ENCODE measurements around the gene DPY19L1. TPM values are rescaled to one million over a fixed set of nuclear protein-coding genes. Genes with fewer than 3 reads are reported as not detected.
"Not testable (repeated sequence)": the region's sequence is repeated elsewhere in the genome, so short reads cannot be mapped to it uniquely, and the experiment has no call there.

DPY19L1 gene
- total RNA-seq, 1 donor from 2014 or later, result 46.4 TPM

DNA sequence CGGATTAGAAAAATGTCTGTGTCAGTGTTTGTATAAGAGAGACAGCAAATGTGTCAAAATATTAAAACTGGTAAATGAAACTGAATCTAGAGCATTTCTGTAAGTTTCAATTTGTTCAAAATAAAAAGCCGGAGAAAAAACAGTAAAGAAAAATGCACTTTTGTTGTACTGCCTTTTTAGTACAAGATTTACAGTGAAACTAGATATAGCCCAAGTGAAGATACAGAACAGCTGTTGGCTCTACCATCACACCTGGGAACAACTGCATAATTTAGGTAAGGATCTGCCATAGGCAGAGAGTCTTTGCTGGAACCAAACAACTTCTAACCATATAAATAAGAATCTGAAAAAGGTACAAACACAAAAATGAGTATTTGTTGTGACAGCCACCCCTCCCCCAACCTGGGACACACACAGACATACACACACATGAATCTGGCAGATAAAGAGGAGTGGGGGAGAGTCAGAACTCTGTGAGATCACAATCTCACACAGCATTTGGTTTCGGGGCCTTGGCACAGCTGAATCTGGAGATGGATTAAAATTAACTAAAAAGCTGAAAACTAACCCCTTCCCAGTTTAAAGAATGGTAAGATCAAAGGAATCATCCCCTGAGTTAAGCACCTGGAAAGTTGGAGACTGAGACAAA lies 54.8 kb downstream of the DPY19L1 start:
- H3K4me1 Mint-ChIP-seq (ENCODE audit: low read depth, unreplicated experiment), result peaks cover 4% of the 10 kb centered on the region
- H3K9me3 Mint-ChIP-seq (ENCODE audit: unreplicated experiment), result no peaks in the 10 kb centered on the region
- FAIRE-seq, result no peak

DNA sequence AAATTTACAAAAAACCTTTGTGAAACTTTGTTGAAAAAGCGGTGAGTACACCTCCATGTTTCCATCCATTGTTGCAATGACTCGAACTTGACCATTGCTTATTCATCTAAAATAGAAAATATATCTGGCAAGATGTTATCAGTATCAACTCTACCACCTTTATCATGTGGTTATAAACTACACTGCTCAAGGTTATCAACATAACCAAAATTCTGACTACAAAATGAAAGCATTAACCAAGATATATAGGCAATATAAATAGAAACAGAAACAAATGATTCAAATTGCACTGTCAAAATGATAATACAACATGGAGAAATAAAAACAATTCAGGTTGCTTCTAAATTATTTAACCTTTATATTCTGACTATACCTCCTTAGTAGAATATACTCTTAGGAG lies 58.2 kb downstream of the DPY19L1 start:
- H3K4me1 ChIP-seq (ENCODE audit: insufficient read depth, low read length); H3K27me3 ChIP-seq (ENCODE audit: insufficient read depth, low read length); H3K9me3 Mint-ChIP-seq (ENCODE audit: unreplicated experiment); H3K4me3 ChIP-seq (ENCODE audit: insufficient read depth, low read depth, low read length); DNase-seq (ENCODE audit: low read depth); H3K9me3 ChIP-seq (ENCODE audit: insufficient read depth, low read depth, low read length); H3K36me3 ChIP-seq (ENCODE audit: insufficient read depth, low read length); H3K27ac Mint-ChIP-seq (ENCODE audit: unreplicated experiment); H3K4me1 Mint-ChIP-seq (ENCODE audit: low read depth, unreplicated experiment); H3K4me2 ChIP-seq (ENCODE audit: low read length); H3K4me3 Mint-ChIP-seq (ENCODE audit: unreplicated experiment); FAIRE-seq; H3K27ac ChIP-seq (ENCODE audit: low read depth, low read length); H3K36me3 Mint-ChIP-seq (ENCODE audit: low read depth, unreplicated experiment); H3K27me3 Mint-ChIP-seq (ENCODE audit: low read depth, unreplicated experiment); H2AFZ ChIP-seq (ENCODE audit: low read depth, low read length); H3K9ac ChIP-seq (ENCODE audit: low read length); H4K20me1 ChIP-seq (ENCODE audit: insufficient read depth, low read length); H3K79me2 ChIP-seq (ENCODE audit: insufficient read depth, low read length): not testable (repeated sequence)

More for the DNA sequence above, 54.8 kb downstream of the DPY19L1 start:
- no peak for DNase-seq (ENCODE audit: low read depth)
- Histone ChIP-seq H3K27ac (ENCODE audit: low read depth, low read length) (no peak overlapping the region), H3K9ac (ENCODE audit: low read length) (no peak overlapping the region), H3K79me2 (ENCODE audit: insufficient read depth, low read length) (no peaks in the 10 kb centered on the region), H3K36me3 (ENCODE audit: insufficient read depth, low read length) (no peaks in the 10 kb centered on the region), H3K27me3 (ENCODE audit: insufficient read depth, low read length) (no peaks in the 10 kb centered on the region), H4K20me1 (ENCODE audit: insufficient read depth, low read length) (no peaks in the 10 kb centered on the region), H3K4me2 (ENCODE audit: low read length) (no peak overlapping the region), H3K4me3 (ENCODE audit: insufficient read depth, low read depth, low read length) (no peak overlapping the region), H3K9me3 (ENCODE audit: insufficient read depth, low read depth, low read length) (no peaks in the 10 kb centered on the region), H2AFZ (ENCODE audit: low read depth, low read length) (no peak overlapping the region), H3K4me1 (ENCODE audit: insufficient read depth, low read length) (no peaks in the 10 kb centered on the region)
- H3K27ac Mint-ChIP-seq (ENCODE audit: unreplicated experiment), result no peak overlapping the region
- H3K4me3 Mint-ChIP-seq (ENCODE audit: unreplicated experiment), result no peak overlapping the region
- no peaks in the 10 kb centered on the region for H3K27me3 Mint-ChIP-seq (ENCODE audit: low read depth, unreplicated experiment)
- peaks cover 2% of the 10 kb centered on the region for H3K36me3 Mint-ChIP-seq (ENCODE audit: low read depth, unreplicated experiment)
- TF ChIP-seq, protein P1, sequence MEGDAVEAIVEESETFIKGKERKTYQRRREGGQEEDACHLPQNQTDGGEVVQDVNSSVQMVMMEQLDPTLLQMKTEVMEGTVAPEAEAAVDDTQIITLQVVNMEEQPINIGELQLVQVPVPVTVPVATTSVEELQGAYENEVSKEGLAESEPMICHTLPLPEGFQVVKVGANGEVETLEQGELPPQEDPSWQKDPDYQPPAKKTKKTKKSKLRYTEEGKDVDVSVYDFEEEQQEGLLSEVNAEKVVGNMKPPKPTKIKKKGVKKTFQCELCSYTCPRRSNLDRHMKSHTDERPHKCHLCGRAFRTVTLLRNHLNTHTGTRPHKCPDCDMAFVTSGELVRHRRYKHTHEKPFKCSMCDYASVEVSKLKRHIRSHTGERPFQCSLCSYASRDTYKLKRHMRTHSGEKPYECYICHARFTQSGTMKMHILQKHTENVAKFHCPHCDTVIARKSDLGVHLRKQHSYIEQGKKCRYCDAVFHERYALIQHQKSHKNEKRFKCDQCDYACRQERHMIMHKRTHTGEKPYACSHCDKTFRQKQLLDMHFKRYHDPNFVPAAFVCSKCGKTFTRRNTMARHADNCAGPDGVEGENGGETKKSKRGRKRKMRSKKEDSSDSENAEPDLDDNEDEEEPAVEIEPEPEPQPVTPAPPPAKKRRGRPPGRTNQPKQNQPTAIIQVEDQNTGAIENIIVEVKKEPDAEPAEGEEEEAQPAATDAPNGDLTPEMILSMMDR (IDR thresholded peaks at IDR 0.05; ENCODE audit: insufficient read depth, low read depth, low read length), result no peak
- TF ChIP-seq EZH2 (IDR thresholded peaks at IDR 0.05; ENCODE audit: insufficient read depth, low read length), result no peak

DNA sequence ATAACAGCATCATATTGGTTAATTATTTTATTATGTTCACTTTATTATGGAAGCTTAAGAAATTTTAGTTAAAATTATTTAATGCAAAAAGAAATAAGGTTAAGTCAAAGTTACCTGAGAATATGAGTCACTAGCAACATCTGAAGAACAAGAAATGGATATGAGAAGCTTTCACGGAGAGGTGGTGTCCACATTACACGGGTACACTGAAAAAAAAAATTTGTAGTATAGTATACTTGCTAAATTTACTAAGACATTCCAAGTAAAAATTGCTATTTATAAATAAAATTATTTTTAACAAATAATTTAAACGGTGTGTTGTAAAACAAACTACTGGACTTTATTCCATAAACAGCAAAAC lies 63.9 kb downstream of the DPY19L1 start:
- no peak overlapping the region for H3K4me3 ChIP-seq (ENCODE audit: insufficient read depth, low read depth, low read length)
- H4K20me1 ChIP-seq (ENCODE audit: insufficient read depth, low read length), result no peaks in the 10 kb centered on the region
- H3K27me3 Mint-ChIP-seq (ENCODE audit: low read depth, unreplicated experiment), result no peaks in the 10 kb centered on the region
- H3K9ac ChIP-seq (ENCODE audit: low read length), result no peak overlapping the region
- H3K27ac ChIP-seq (ENCODE audit: low read depth, low read length), result no peak overlapping the region
- FAIRE-seq (no peak), DNase-seq (ENCODE audit: low read depth) (no peak)
- H3K4me1 ChIP-seq (ENCODE audit: insufficient read depth, low read length), result no peaks in the 10 kb centered on the region
- H2AFZ ChIP-seq (ENCODE audit: low read depth, low read length), result no peak overlapping the region
- H3K36me3 ChIP-seq (ENCODE audit: insufficient read depth, low read length), result no peaks in the 10 kb centered on the region
- H3K27ac Mint-ChIP-seq (ENCODE audit: unreplicated experiment), result no peak overlapping the region
- peaks cover 6% of the 10 kb centered on the region for H3K9me3 Mint-ChIP-seq (ENCODE audit: unreplicated experiment)
- H3K36me3 Mint-ChIP-seq (ENCODE audit: low read depth, unreplicated experiment), result peaks cover 15% of the 10 kb centered on the region
- H3K4me3 Mint-ChIP-seq (ENCODE audit: unreplicated experiment), result no peak overlapping the region
- H3K4me2 ChIP-seq (ENCODE audit: low read length), result no peak overlapping the region
- no peaks in the 10 kb centered on the region for H3K9me3 ChIP-seq (ENCODE audit: insufficient read depth, low read depth, low read length)
- no peaks in the 10 kb centered on the region for H3K27me3 ChIP-seq (ENCODE audit: insufficient read depth, low read length)
- peaks cover 4% of the 10 kb centered on the region for H3K4me1 Mint-ChIP-seq (ENCODE audit: low read depth, unreplicated experiment)
- TF ChIP-seq, protein P1 (IDR thresholded peaks at IDR 0.05; ENCODE audit: insufficient read depth, low read depth, low read length), result no peak
- no peak for TF ChIP-seq EZH2 (IDR thresholded peaks at IDR 0.05; ENCODE audit: insufficient read depth, low read length)
- H3K79me2 ChIP-seq (ENCODE audit: insufficient read depth, low read length), result no peaks in the 10 kb centered on the region

DNA sequence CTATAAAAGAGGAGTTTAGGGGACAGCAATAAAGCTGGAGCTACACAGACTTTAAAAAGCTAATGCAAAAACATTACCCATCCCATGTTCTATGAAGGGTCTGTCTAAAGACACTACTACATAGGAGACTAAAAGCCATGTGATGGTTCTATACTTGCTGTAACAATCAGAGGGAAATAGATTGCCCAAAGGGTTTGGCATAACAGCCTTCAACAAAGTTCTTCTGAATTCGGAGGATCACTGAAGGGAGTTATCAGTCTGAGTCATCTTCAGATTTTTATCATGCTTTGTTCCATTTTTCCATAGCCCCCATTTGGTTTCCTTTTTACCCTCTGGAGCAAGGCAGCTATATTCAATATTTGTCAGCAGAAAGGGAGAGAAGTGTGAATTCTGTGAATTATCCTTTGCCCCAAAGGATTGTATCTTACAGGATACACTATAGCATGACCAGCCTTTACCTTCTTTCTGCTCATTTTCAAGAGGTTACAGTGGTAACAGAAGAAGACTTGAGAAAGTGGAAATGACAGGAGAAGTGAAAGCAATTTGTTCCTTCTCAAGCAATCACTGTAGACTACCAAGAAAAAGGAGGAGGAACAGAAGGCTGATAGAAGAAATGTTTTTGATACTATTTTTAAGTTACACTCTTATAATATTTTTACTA lies 64.4 kb downstream of the DPY19L1 start:
- not testable (repeated sequence) for H3K4me2 ChIP-seq (ENCODE audit: low read length); H3K9me3 Mint-ChIP-seq (ENCODE audit: unreplicated experiment); FAIRE-seq; H3K27ac Mint-ChIP-seq (ENCODE audit: unreplicated experiment); H2AFZ ChIP-seq (ENCODE audit: low read depth, low read length); H3K4me3 ChIP-seq (ENCODE audit: insufficient read depth, low read depth, low read length); H4K20me1 ChIP-seq (ENCODE audit: insufficient read depth, low read length); H3K79me2 ChIP-seq (ENCODE audit: insufficient read depth, low read length); H3K4me1 Mint-ChIP-seq (ENCODE audit: low read depth, unreplicated experiment); H3K27me3 ChIP-seq (ENCODE audit: insufficient read depth, low read length); H3K9ac ChIP-seq (ENCODE audit: low read length); H3K27me3 Mint-ChIP-seq (ENCODE audit: low read depth, unreplicated experiment); H3K27ac ChIP-seq (ENCODE audit: low read depth, low read length); H3K4me3 Mint-ChIP-seq (ENCODE audit: unreplicated experiment); DNase-seq (ENCODE audit: low read depth); H3K36me3 ChIP-seq (ENCODE audit: insufficient read depth, low read length); H3K9me3 ChIP-seq (ENCODE audit: insufficient read depth, low read depth, low read length); H3K4me1 ChIP-seq (ENCODE audit: insufficient read depth, low read length)
- H3K36me3 Mint-ChIP-seq (ENCODE audit: low read depth, unreplicated experiment), result peaks cover 15% of the 10 kb centered on the region

Measured in astrocyte (in vitro differentiated cells and primary cell).